Uterus (tissue), 2 donors: Measurements from ENCODE around the gene IRF2BP2.

Experiments used
- CTCF ChIP-seq, 4 experiments: fragments of 200-600 bp in 2 of 4; fragments of 450-650 bp in 2 of 4; sonication (generic) in 2 of 4; IDR thresholded peaks; one replicate each; pipeline ENCODE4 v1.5.1; 2016 to 2019; ENCODE audit warnings: antibody characterized with exemption in 4 of 4, mild to moderate bottlenecking in 2 of 4, moderate library complexity in 1 of 4
- POLR2A ChIP-seq, 2 donors: fragments of 450-650 bp; IDR thresholded peaks; one replicate each; pipeline ENCODE4 v1.6.1; 2016; ENCODE audit warnings: antibody characterized with exemption in 2 of 2, mild to moderate bottlenecking in 1 of 2, moderate library complexity in 1 of 2

DNA sequence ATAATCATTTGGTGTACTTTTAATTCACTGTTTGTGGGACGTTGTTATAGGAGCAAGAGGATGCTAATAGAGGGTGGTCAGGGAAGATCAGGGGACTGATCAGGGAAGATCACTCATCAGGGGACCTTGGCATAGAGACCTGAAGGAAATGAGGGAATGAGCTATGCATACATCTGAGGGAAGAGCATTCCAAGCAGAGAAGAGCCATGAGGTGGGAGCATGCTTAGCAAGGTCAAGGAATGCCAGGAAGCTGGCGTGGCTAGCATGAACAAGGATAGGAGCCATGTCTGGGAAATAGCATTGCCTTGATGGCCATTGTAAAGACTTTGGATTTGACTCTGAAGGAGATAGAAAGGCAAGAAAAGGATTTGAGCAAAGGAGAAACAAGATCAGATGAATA lies 14.1 kb downstream of the IRF2BP2 start:
- no peak for TF ChIP-seq CTCF (IDR thresholded peaks at IDR 0.05)
- TF ChIP-seq POLR2A (IDR thresholded peaks at IDR 0.05): no peak
